GM18951 (cell line): Measurements from ENCODE around the gene P4HA2.

ENCODE experiments used
- POLR2A ChIP-seq: IDR thresholded peaks from 4 replicates; pipeline ENCODE4 v1.6.1; 2011; ENCODE audit warnings: mild to moderate bottlenecking; ENCODE audit not compliant: insufficient read length, insufficient read depth; ENCODE audit errors: extremely low read depth
- in situ Hi-C: fragments of 300-500 bp; cut with MboI; formaldehyde crosslinking; loops from one replicate; pipeline ENCODE4 v1.12.0; 2022; ENCODE audit warnings: low sequenced_read_pairs, mixed read lengths, inconsistent platforms; ENCODE audit not compliant: unreplicated experiment

The P4HA2 gene

DNA sequence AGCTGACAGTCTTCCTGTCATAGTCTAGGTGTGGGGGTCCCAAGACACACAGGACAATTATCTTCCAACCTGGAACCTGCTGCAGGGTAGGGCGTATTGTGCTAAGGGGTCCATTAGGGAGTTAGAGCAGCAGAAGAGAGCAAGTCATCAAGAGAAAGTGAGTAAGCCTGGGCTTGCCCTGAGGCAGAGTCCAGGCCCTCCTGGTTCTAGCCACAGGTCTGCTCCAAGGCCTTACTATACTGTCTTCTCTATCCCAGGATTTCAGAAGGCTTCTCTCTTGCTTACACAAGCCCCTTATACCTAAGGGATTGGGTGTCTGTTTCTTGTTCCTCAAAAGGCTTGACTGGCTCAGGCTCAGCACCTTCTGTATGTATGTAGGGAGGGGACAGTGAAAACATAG, 7.7 kb downstream of the P4HA2 start:
- no peak for TF ChIP-seq POLR2A
- in situ Hi-C loops, result no loop called here

DNA sequence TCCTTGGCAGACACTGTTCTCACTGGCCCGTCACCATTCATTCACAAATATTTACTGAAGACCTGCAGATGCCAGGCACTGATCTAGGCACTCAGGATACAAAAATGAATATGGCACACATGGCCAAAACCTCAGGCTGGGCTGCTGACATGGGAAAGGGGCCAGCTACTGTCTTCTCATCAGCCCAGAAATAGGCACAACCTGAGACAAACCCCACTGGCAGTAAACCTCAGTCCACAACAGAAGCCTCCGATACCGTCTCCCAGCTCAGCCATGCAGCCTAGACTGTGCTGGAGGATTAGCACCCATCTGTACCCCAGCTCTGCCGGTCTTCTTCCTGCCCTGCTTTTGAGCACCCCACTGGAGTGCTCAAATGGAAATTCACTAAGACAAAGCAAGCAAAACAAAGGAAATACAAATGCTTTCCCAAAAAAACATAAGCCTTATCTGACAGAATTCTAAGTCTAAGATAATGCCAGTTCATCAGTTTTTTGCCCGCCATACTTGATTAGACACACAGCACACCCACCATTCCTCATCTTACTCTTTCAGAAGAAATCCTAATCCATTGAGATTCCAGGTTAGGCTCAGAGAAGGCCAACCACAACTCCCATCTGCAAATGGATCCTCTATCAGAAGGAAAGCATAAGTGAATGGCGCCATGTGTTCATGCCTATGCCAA, 8.2 kb downstream of the P4HA2 start:
- no peak for TF ChIP-seq POLR2A
- in situ Hi-C loops, result no loop called here

DNA sequence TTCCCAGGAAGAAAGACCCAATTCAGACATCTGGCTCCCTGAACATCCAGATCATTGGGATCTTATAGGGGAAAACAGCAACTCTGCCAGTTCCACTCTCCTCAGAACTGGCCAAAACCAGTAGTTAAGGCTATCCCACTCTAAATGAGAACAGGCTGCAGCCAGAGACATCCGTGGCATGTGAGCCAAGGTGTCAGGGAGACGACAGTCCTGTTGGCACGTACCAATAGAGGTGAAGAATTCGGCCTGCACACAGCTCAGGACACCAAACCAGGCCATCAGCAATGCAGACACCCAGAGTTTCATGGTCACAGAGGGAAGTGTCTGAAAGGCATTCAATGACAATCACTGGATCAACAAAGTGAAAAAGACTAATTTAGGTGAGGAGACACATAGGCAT, 9.3 kb downstream of the P4HA2 start:
- no peak for TF ChIP-seq POLR2A

DNA sequence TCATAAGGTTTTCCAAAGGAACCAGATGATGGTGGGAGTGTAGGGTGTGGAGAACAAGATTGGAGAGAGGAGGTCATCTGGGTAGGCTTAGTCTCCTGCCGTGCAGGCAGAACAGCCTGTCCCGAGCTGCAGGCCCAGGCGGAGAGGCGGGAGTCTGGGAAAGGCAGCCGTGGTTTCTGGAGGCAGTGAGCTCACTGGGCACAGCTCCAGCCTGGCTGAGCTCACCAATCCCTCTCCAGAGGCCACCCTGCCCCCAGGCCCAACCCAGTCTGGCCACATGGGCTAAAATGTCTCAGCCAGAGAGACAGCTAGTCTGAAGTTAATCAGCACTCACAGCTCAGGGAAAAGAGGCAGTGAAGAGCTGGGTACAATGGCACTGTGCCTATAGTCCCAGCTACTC, 12.3 kb downstream of the P4HA2 start:
- in situ Hi-C loops, result no loop called here
- TF ChIP-seq POLR2A, result no peak

More for the DNA sequence above, 9.3 kb downstream of the P4HA2 start:
- in situ Hi-C loops, result no loop called here

DNA sequence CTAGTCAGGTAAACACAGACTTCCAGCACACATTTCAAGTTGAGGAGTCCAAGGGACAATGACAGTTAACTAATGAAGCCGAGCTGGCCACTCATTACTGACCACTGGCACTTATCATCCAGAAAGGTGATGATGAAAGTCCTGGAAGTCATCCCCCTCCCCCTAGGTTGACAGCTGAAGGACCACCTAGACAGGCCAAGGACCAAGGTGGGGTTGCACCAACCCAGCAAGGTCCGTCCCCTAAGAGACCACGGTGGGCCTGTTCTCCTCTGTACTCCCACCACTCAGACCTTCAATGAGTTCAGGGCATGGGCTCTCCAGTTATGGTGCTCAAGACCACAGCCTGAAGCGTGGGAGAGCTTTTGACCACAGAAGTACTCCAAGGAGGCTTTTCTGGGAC, 13.2 kb downstream of the P4HA2 start:
- in situ Hi-C loops, result no loop called here
- no peak for TF ChIP-seq POLR2A

DNA sequence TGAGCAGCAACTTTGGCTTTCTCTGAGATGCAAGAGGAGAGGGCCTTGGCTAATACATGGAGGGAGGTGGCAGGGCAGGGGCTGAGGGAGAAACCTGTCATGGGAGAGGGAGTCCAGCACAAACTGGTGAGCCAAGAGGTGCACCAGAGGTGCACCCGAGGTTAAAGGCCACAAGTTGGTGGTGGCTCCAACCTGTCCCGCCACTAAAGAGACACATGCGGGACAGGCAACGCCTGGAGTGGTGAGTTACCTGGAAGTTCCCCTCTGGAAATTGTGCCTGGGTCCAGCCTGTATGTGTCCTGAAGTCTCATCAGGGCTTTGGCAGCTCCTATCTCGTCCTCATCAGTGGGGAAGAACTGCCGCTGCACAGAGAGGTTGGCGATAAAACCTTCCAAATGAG, 14.0 kb downstream of the P4HA2 start:
- in situ Hi-C loops, result no loop called here
- TF ChIP-seq POLR2A, result no peak

DNA sequence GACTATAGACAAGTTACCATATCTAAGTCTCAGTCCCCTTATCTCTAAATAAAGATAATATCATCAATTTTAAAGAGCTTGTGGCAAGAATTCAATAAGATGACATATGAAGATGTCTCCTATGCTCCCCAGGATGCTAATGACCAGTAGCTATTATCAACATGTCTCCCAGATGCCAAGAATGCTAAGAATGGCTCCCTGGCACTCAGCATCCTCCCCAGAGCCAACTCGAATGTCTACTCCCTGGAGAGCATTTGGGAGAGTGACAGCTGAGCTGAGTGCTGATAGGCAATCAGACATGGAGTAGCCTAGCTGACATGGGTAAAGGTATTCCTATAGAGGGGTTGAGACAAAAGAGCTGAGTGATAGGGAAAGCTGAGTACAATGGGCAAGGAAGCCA, 15.9 kb downstream of the P4HA2 start:
- in situ Hi-C loops, result no loop called here
- TF ChIP-seq POLR2A, result no peak

DNA sequence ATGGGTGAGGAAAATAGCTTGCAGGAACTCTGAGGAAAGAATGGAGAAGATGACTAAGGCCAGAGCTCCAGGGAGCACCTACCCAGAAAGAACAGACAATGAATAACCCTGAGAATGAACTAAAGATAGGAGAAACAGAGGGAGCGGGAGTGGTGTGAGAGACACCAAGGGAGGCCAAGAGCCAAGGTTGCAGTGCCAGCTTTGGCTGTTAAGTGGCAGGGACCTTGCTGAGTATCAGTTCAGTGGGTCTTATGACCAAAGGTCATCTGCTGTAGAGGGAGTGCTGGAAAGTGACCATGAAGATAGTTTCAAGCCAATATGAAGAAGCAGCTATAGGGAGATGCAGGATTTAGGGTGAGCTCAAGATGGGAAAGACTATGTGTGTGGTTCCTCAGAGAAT, 16.7 kb downstream of the P4HA2 start:
- TF ChIP-seq POLR2A, result no peak
- in situ Hi-C loops, result no loop called here

DNA sequence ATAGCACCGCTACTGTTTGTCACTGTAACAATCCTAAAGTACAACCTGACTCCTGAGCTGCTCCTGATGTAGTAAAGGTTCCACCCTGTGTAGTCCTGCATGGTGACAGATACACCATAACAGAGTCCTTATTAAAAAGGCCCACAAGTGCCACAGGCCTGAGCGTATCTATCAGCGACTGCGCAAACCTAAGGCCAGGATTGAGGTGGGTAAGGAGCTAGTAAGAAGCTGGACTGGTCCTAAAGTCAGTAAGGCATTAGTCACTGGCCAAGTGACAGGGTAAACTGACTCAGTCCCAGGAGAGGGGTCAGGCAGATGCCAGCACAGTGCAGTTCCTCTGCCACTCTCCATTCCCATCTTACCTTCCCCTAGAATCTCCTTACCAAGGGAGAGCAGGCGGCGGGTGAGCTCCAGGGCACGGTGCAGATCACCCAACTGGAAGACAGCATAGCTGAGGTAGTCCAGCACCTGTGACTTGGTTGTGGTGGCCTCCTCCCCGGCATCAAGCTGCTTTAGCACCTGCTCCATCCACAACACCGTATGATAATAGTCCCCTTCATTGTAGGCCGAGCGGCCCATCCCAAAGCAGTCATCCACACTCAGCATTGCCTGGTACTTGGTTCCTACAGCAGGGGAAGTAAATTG, 17.6 kb downstream of the P4HA2 start:
- TF ChIP-seq POLR2A, result no peak
- in situ Hi-C loops, result no loop called here

DNA sequence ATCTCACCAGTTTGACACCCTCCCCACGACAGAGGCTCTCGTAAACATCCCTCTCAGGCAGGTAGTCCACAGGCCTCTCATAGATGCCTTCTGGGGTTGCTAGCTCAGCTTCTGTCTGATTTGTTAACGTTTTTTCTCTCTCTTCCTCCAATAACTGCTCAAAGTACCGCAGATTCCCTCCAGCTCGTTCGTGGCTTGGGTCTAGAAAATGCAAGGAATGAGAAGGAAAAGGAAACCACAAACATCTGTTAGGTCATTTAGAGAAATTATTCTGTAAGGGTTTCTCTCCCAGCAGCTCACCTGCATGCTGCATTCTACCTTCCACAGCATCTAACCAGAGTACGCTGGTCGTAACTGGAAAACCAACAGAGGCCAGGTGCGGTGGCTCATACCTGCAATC, 18.5 kb downstream of the P4HA2 start:
- in situ Hi-C loops, result no loop called here
- TF ChIP-seq POLR2A, result no peak

DNA sequence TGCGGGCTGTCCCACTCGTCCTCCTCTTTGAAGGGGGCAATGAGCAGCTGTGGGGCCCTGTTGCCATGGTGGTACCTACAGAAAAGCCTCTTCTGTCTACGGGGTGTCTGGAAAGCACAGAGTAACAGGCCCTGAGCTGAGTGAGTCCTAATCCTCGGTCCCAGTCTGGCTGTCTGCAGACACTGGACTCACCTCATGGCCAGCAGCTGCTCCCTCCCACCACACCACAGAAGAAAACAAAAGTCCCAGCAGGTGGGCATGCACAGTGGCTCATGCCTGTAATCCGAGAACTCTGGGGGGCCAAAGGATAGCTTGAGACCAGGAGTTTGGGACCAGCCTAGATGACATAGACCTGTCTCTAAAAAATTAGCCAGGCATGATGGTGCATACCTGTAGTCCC, 19.9 kb downstream of the P4HA2 start:
- TF ChIP-seq POLR2A, result no peak
- in situ Hi-C loops, result no loop called here

DNA sequence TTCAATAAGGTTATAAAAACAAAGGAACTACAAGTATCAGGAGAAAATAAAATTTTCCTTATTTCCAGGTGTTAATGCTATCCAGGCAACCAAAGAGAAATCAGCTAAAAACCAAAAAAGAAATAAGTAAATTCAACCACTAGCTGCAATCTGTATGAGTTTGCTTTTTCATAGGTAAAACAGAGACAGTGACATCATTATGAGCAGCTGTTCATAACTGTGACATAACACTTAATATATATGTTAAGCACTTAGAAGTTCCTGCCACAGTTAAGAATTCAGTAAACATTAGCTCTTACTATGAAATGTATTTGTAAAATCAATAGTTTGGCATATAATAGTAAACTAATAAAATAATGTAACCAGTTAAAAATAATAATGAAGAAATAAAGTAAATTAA, 20.9 kb downstream of the P4HA2 start:
- in situ Hi-C loops, result no loop called here
- TF ChIP-seq POLR2A, result no peak

DNA sequence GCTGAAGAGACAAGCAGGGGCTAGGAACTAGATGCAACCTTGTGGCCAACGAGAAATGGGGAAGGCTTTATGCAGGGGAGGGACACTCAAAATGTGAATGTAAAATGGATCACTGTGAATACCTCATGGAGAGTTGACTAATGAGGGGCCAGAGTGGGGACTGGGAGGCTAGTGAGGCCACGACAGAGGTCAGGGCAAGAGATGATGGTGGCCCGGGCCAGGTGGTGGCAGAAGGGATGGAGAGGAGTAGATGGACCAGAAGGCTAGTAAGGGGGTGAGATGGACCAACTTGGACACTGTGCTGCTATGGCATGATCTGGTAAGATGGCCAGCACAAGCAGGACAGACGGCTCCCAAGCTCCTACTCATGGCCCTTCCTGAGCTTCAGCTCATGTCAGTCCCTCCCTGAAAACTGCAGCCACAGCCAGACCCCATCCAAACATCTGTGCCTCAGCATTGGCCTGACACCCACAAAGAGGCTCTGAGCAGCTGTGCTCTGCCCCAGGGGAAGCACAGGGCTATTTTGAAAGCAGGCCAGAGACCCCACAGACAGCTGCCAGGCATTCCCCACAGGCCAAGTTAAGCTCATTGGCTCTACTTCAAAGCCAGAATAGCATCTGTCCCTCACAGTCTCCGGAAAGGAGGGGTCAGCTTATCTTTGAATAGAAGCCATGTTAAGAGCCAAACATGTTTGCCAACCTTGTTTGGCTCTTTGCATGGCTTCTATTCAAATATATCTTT, 22.1 kb downstream of the P4HA2 start:
- no peak for TF ChIP-seq POLR2A
- in situ Hi-C loops, result no loop called here
